ENCODE data around the gene CD99. TPM values are rescaled to one million over a fixed set of nuclear protein-coding genes. Genes with fewer than 3 reads are reported as not detected.

CD99 gene
- total RNA-seq, 1 experiment from 2014 or later = 77.9 TPM

DNA sequence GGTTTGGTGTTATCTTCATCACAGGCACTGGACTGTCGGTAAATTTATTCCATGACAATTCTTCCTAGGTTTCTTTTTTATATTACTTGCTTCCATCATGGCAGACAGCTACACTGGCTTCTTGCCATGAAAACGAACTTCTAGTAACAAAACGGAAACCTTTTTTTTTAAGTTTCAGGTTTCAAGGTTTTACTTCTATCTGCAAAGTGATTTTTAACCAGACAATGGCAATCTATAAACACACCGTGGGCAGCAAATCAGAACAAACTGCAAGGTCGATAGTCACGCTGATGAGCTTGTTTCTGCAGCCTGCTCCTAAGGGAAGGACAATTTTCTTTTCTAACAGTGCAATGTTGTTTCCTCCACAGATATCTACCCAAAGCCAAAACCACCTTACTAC lies 90.6 kb downstream of the CD99 start (continued):
- TF ChIP-seq AR (CRISPR knock-in tag; IDR thresholded peaks at IDR 0.05) (no peak), MYBL2 (CRISPR knock-in tag; IDR thresholded peaks at IDR 0.05) (no peak)

GRCh38 chrX:2782171-2782570 lies 91.1 kb downstream of the CD99 start:
- H3K4me3 Mint-ChIP-seq = no peak overlapping the region
- H3K27me3 Mint-ChIP-seq (ENCODE audit: low read depth) = no peaks in the 10 kb centered on the region
- H3K36me3 Mint-ChIP-seq = no peaks in the 10 kb centered on the region
- H3K9me3 Mint-ChIP-seq = no peaks in the 10 kb centered on the region
- TF ChIP-seq CTCF (IDR thresholded peaks at IDR 0.05) (no peak), ESRRA (CRISPR knock-in tag; IDR thresholded peaks at IDR 0.05; ENCODE audit: borderline replicate concordance) (no peak), ZNF396 (CRISPR knock-in tag; IDR thresholded peaks at IDR 0.05; ENCODE audit: borderline replicate concordance) (no peak), HMGA2 (CRISPR knock-in tag; IDR thresholded peaks at IDR 0.05) (no peak), FOXP1 (CRISPR knock-in tag; IDR thresholded peaks at IDR 0.05; ENCODE audit: borderline replicate concordance) (no peak), NFE2L1 (CRISPR knock-in tag; IDR thresholded peaks at IDR 0.05) (no peak), ZBTB21 (CRISPR knock-in tag; IDR thresholded peaks at IDR 0.05; ENCODE audit: borderline replicate concordance) (no peak), ZNF138 (CRISPR knock-in tag; conservative IDR thresholded peaks at IDR 0.05) (no peak), OVOL2 (CRISPR knock-in tag; IDR thresholded peaks at IDR 0.05; ENCODE audit: borderline replicate concordance) (no peak), MXD4 (CRISPR knock-in tag; IDR thresholded peaks at IDR 0.05; ENCODE audit: borderline replicate concordance) (no peak), CBFB (CRISPR knock-in tag; IDR thresholded peaks at IDR 0.05; ENCODE audit: low read depth) (no peak), MAX (CRISPR knock-in tag; IDR thresholded peaks at IDR 0.05) (no peak), CDX4 (CRISPR knock-in tag; IDR thresholded peaks at IDR 0.05; ENCODE audit: borderline replicate concordance) (no peak)
- TF ChIP-seq, protein P1, sequence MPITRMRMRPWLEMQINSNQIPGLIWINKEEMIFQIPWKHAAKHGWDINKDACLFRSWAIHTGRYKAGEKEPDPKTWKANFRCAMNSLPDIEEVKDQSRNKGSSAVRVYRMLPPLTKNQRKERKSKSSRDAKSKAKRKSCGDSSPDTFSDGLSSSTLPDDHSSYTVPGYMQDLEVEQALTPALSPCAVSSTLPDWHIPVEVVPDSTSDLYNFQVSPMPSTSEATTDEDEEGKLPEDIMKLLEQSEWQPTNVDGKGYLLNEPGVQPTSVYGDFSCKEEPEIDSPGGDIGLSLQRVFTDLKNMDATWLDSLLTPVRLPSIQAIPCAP (CRISPR knock-in tag; IDR thresholded peaks at IDR 0.05) = no peak
- TF ChIP-seq, protein P2, sequence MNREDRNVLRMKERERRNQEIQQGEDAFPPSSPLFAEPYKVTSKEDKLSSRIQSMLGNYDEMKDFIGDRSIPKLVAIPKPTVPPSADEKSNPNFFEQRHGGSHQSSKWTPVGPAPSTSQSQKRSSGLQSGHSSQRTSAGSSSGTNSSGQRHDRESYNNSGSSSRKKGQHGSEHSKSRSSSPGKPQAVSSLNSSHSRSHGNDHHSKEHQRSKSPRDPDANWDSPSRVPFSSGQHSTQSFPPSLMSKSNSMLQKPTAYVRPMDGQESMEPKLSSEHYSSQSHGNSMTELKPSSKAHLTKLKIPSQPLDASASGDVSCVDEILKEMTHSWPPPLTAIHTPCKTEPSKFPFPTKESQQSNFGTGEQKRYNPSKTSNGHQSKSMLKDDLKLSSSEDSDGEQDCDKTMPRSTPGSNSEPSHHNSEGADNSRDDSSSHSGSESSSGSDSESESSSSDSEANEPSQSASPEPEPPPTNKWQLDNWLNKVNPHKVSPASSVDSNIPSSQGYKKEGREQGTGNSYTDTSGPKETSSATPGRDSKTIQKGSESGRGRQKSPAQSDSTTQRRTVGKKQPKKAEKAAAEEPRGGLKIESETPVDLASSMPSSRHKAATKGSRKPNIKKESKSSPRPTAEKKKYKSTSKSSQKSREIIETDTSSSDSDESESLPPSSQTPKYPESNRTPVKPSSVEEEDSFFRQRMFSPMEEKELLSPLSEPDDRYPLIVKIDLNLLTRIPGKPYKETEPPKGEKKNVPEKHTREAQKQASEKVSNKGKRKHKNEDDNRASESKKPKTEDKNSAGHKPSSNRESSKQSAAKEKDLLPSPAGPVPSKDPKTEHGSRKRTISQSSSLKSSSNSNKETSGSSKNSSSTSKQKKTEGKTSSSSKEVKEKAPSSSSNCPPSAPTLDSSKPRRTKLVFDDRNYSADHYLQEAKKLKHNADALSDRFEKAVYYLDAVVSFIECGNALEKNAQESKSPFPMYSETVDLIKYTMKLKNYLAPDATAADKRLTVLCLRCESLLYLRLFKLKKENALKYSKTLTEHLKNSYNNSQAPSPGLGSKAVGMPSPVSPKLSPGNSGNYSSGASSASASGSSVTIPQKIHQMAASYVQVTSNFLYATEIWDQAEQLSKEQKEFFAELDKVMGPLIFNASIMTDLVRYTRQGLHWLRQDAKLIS (CRISPR knock-in tag; IDR thresholded peaks at IDR 0.05; ENCODE audit: borderline replicate concordance) = no peak
- TF ChIP-seq, protein P3, sequence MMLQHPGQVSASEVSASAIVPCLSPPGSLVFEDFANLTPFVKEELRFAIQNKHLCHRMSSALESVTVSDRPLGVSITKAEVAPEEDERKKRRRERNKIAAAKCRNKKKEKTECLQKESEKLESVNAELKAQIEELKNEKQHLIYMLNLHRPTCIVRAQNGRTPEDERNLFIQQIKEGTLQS (CRISPR knock-in tag; conservative IDR thresholded peaks at IDR 0.05) = no peak
- TF ChIP-seq, protein P4, sequence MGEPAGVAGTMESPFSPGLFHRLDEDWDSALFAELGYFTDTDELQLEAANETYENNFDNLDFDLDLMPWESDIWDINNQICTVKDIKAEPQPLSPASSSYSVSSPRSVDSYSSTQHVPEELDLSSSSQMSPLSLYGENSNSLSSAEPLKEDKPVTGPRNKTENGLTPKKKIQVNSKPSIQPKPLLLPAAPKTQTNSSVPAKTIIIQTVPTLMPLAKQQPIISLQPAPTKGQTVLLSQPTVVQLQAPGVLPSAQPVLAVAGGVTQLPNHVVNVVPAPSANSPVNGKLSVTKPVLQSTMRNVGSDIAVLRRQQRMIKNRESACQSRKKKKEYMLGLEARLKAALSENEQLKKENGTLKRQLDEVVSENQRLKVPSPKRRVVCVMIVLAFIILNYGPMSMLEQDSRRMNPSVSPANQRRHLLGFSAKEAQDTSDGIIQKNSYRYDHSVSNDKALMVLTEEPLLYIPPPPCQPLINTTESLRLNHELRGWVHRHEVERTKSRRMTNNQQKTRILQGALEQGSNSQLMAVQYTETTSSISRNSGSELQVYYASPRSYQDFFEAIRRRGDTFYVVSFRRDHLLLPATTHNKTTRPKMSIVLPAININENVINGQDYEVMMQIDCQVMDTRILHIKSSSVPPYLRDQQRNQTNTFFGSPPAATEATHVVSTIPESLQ (CRISPR knock-in tag; IDR thresholded peaks at IDR 0.05) = no peak
- TF ChIP-seq, protein P5, sequence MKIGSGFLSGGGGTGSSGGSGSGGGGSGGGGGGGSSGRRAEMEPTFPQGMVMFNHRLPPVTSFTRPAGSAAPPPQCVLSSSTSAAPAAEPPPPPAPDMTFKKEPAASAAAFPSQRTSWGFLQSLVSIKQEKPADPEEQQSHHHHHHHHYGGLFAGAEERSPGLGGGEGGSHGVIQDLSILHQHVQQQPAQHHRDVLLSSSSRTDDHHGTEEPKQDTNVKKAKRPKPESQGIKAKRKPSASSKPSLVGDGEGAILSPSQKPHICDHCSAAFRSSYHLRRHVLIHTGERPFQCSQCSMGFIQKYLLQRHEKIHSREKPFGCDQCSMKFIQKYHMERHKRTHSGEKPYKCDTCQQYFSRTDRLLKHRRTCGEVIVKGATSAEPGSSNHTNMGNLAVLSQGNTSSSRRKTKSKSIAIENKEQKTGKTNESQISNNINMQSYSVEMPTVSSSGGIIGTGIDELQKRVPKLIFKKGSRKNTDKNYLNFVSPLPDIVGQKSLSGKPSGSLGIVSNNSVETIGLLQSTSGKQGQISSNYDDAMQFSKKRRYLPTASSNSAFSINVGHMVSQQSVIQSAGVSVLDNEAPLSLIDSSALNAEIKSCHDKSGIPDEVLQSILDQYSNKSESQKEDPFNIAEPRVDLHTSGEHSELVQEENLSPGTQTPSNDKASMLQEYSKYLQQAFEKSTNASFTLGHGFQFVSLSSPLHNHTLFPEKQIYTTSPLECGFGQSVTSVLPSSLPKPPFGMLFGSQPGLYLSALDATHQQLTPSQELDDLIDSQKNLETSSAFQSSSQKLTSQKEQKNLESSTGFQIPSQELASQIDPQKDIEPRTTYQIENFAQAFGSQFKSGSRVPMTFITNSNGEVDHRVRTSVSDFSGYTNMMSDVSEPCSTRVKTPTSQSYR (CRISPR knock-in tag; IDR thresholded peaks at IDR 0.05) = no peak
- DNase-seq (ENCODE audit: low spot score) = no peak
- ChIA-PET POLR2A (no interaction called here), CTCF (no interaction called here)
- no peak for ATAC-seq
- peak overlapping the region; percentile 98 for H3K27ac Mint-ChIP-seq
- peaks cover 75% of the 10 kb centered on the region for H3K4me1 Mint-ChIP-seq

All from WTC11 (cell line).